ENCODE results near the gene DTX4.

GRCh38 chr11:59206635-59207034 lies 34.7 kb downstream of the DTX4 start:
- TF ChIP-seq POLR2A (IDR thresholded peaks at IDR 0.05; ENCODE audit: extremely low read depth, insufficient read length) (no peak), MYC (IDR thresholded peaks at IDR 0.05; ENCODE audit: low read depth, low read length) (no peak)

Data from NB4 (cell line).